Neural progenitor cell (in vitro differentiated cells): ENCODE data around the gene CRIM1. TPM values are rescaled to one million over a fixed set of nuclear protein-coding genes. Genes with fewer than 3 reads are reported as not detected.

Experiments
- DNase-seq: peaks from one replicate; pipeline ENCODE4 v3.0.0-alpha.2; 2016; ENCODE audit warnings: low spot score
- H2AFZ ChIP-seq: fragments of 200-600 bp; sonication (generic); replicated peaks from 2 replicates; pipeline ENCODE4 v1.6.1; 2016; ENCODE audit warnings: antibody characterized with exemption
- H3F3A ChIP-seq: fragments of 200-600 bp; sonication (generic); 2 replicates; pipeline ENCODE4 v1.6.1; 2016; ENCODE audit warnings: antibody characterized with exemption, low read depth
- H3K27ac ChIP-seq: fragments of 200-600 bp; sonication (generic); 2 replicates; pipeline ENCODE4 v1.5.1; 2016; ENCODE audit warnings: mild to moderate bottlenecking
- H3K27me3 ChIP-seq: fragments of 200-600 bp; sonication (generic); 2 replicates; pipeline ENCODE4 v1.6.1; 2016; ENCODE audit warnings: mild to moderate bottlenecking, moderate library complexity
- H3K36me3 ChIP-seq: fragments of 200-600 bp; sonication (generic); 2 replicates; pipeline ENCODE4 v1.5.1; 2016
- H3K4me1 ChIP-seq: fragments of 200-600 bp; sonication (generic); 2 replicates; pipeline ENCODE4 v1.6.1; 2016; ENCODE audit warnings: mixed run types
- H3K4me2 ChIP-seq: fragments of 200-600 bp; sonication (generic); 2 replicates; pipeline ENCODE4 v1.6.1; 2016
- H3K4me3 ChIP-seq: fragments of 200-600 bp; sonication (generic); 2 replicates; pipeline ENCODE4 v1.5.1; 2016
- H3K79me2 ChIP-seq: fragments of 200-600 bp; sonication (generic); 2 replicates; pipeline ENCODE4 v1.6.1; 2016; ENCODE audit warnings: low read depth
- H3K9ac ChIP-seq: fragments of 200-600 bp; sonication (generic); 2 replicates; pipeline ENCODE4 v1.6.1; 2016
- H3K9me3 ChIP-seq: fragments of 200-600 bp; sonication (generic); 2 replicates; pipeline ENCODE4 v1.5.1; 2016; ENCODE audit warnings: low read depth
- H4K20me1 ChIP-seq: fragments of 200-600 bp; sonication (generic); 2 replicates; pipeline ENCODE4 v1.6.1; 2016; ENCODE audit warnings: low read depth
- H3K27ac Mint-ChIP-seq: 3 replicates; pipeline ENCODE4 v1.8.0; 2021; ENCODE audit warnings: mixed read lengths
- H3K27me3 Mint-ChIP-seq: 2 replicates; pipeline ENCODE4 v1.8.0; 2022; ENCODE audit warnings: low read depth, mild to moderate bottlenecking, inconsistent platforms, moderate library complexity, mixed read lengths; ENCODE audit not compliant: insufficient read depth
- H3K36me3 Mint-ChIP-seq: 3 replicates; pipeline ENCODE4 v1.8.0; 2021; ENCODE audit warnings: mixed read lengths
- H3K4me1 Mint-ChIP-seq: 3 replicates; pipeline ENCODE4 v1.8.0; 2021; ENCODE audit warnings: mixed read lengths
- H3K4me3 Mint-ChIP-seq: 3 replicates; pipeline ENCODE4 v1.8.0; 2021; ENCODE audit warnings: mild to moderate bottlenecking, moderate library complexity, mixed read lengths
- H3K9me3 Mint-ChIP-seq: 3 replicates; pipeline ENCODE4 v1.8.0; 2020; ENCODE audit warnings: mixed read lengths
- EZH2 ChIP-seq: fragments of 200-600 bp; sonication (generic); IDR thresholded peaks from 2 replicates; pipeline ENCODE4 v1.6.1; 2017; ENCODE audit warnings: antibody characterized with exemption, mild to moderate bottlenecking, moderate library complexity
- EZH2phosphoT487 ChIP-seq: fragments of 200-600 bp; sonication (generic); IDR thresholded peaks from 2 replicates; pipeline ENCODE4 v1.6.1; 2017; ENCODE audit warnings: antibody characterized with exemption
- total RNA-seq: library from RNA; depleted of rRNA; stranded (reverse); fragments of >200 nt; gene quantifications from 2 replicates; pipeline ENCODE4 v1.2.3, GENCODE V29; 2015; ENCODE audit warnings: low replicate concordance
- TF ChIP-seq, protein P1 (sequence below): fragments of 200-600 bp; sonication (generic); IDR thresholded peaks from 2 replicates; pipeline ENCODE4 v1.5.1; 2017; ENCODE audit warnings: antibody characterized with exemption, mild to moderate bottlenecking

CRIM1 gene
- total RNA-seq, 1 donor from 2014 or later: 4.9 TPM

DNA sequence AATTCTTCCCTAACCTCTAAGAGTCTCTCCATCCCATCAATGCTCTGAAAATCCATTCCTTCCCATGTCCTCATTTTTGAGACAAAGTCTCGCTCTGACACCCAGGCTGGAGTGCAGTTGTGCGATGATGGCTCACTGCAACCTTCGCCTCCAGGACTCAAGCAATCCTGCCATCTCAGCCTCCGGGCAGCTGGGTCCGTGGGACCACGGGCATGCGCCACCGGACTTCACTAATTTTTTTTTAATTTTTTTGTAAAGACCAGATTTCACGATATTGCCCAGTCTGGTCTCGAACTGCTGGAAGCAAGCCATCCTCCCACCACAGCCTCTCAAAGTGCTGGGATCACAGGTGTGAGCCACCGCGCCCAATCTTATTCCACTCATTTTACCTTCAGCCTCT, 240.8 kb downstream of the CRIM1 start:
- DNase-seq: no peak
- Histone ChIP-seq H2AFZ (no peak overlapping the region), H4K20me1 (peaks cover 23% of the 10 kb centered on the region), H3K79me2 (peaks cover 46% of the 10 kb centered on the region), H3K4me3 (peak overlapping the region; percentile 96), H3K4me2 (peak overlapping the region; percentile 88), H3K9me3 (no peaks in the 10 kb centered on the region), H3K4me1 (peaks cover 11% of the 10 kb centered on the region), H3K27ac (no peak overlapping the region), H3K36me3 (no peaks in the 10 kb centered on the region), H3K27me3 (peaks cover 8% of the 10 kb centered on the region), H3F3A (peaks cover 16% of the 10 kb centered on the region), H3K9ac (no peak overlapping the region)
- TF ChIP-seq, protein P1, sequence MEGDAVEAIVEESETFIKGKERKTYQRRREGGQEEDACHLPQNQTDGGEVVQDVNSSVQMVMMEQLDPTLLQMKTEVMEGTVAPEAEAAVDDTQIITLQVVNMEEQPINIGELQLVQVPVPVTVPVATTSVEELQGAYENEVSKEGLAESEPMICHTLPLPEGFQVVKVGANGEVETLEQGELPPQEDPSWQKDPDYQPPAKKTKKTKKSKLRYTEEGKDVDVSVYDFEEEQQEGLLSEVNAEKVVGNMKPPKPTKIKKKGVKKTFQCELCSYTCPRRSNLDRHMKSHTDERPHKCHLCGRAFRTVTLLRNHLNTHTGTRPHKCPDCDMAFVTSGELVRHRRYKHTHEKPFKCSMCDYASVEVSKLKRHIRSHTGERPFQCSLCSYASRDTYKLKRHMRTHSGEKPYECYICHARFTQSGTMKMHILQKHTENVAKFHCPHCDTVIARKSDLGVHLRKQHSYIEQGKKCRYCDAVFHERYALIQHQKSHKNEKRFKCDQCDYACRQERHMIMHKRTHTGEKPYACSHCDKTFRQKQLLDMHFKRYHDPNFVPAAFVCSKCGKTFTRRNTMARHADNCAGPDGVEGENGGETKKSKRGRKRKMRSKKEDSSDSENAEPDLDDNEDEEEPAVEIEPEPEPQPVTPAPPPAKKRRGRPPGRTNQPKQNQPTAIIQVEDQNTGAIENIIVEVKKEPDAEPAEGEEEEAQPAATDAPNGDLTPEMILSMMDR: no peak
- TF ChIP-seq EZH2 (no peak), EZH2phosphoT487 (no peak)
- H3K4me1 Mint-ChIP-seq: peaks cover 19% of the 10 kb centered on the region
- H3K27ac Mint-ChIP-seq: no peak overlapping the region
- peaks cover 23% of the 10 kb centered on the region for H3K36me3 Mint-ChIP-seq
- H3K4me3 Mint-ChIP-seq: peak overlapping the region; percentile 95
- H3K27me3 Mint-ChIP-seq: no peaks in the 10 kb centered on the region
- H3K9me3 Mint-ChIP-seq: no peaks in the 10 kb centered on the region

DNA sequence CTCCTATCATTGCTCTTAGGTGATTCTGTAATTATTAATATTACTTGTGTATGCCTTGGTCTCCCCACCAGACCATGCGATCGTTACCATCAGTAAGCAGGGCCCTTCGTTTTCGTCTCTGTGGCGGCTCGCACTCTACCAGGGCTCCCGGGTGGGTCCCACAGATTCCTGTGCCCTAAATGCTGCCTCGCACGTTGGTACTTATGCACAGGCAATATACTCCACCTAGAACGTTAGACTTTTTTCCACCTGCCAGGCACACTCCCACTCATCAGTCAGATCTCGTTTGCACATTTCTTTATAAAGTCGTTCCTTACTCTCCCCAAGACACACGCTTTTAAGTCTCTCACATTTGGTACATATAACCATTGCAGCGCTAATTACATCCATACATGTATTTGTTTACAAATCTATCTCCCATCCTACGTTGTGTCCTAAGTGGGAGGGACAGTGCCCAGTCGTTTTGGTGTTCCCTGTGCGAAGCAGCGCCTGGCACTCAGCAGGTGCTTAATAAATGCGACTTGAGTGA, 241.5 kb downstream of the CRIM1 start:
- peak overlapping the region; percentile 99 for H3K27ac ChIP-seq
- H3K9me3 ChIP-seq: no peaks in the 10 kb centered on the region
- Mint-ChIP-seq H3K27ac (peak overlapping the region; percentile 48), H3K36me3 (peaks cover 23% of the 10 kb centered on the region), H3K4me3 (peak overlapping the region; percentile 95), H3K9me3 (no peaks in the 10 kb centered on the region), H3K27me3 (no peaks in the 10 kb centered on the region), H3K4me1 (peaks cover 19% of the 10 kb centered on the region)
- DNase-seq: peak; percentile 5
- H3K27me3 ChIP-seq: peaks cover 8% of the 10 kb centered on the region
- H3K79me2 ChIP-seq: peaks cover 44% of the 10 kb centered on the region
- H3K9ac ChIP-seq: peak overlapping the region; percentile 3
- H3K4me2 ChIP-seq: peak overlapping the region; percentile 88
- H3K4me3 ChIP-seq: peak overlapping the region; percentile 96
- no peaks in the 10 kb centered on the region for H3K36me3 ChIP-seq
- peaks cover 11% of the 10 kb centered on the region for H3K4me1 ChIP-seq
- peak overlapping the region; percentile 86 for H2AFZ ChIP-seq
- peaks cover 21% of the 10 kb centered on the region for H4K20me1 ChIP-seq
- H3F3A ChIP-seq: peaks cover 16% of the 10 kb centered on the region
- TF ChIP-seq EZH2phosphoT487 (no peak), EZH2 (no peak)
- TF ChIP-seq, protein P1: no peak

DNA sequence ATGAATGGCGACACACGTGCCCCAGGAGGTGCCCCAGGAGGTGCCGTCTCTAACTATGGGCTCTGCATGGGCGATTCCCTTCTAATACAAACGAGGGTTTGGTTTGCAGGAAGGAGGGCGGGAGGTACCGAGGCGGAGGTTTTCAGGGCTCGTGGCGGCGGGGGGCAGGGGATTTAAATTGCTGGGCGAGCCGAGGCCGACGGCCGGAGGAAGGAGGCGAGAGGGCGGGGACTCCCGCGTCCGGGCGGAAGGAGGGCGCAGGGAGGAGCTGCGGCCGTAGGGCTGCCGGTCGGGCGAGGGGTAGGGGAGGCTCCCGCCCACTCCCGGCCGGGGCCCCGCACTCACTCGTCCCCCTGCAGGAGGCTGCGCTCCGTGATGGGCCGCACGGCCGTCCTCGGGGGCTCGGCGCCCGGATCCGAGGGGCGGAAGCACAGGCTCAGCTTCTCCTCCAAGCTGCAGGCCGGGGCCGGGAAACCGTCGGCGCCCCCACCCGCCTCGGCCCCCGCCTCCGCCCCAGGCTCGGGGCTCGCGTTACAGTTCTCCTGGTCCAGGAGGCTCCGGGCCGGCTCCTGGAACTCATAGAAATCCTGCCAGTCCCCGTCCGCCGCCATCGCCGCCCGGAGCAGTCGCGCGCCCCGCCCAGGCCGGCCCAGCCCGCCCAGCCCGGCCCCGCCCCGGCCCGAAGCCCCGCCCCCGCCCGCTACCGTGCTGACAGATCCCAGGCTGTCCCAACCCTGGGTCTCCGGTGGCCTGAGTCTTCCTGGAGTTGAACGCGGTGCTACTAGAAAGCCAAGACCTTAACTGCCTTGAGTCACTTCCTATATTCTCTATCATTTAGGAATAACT, 242.2 kb downstream of the CRIM1 start, which contains the start of gene FEZ2:
FEZ2 (minus strand) TSS at position 637 of the 846 bp plus-strand sequence; CDS start at position 611, 26 bp downstream.
- Mint-ChIP-seq H3K4me1 (peaks cover 19% of the 10 kb centered on the region), H3K4me3 (peak within 1 kb of the TSS; percentile 95), H3K27me3 (no peaks in the 10 kb centered on the region), H3K36me3 (peaks cover 23% of the 10 kb centered on the region), H3K9me3 (no peaks in the 10 kb centered on the region), H3K27ac (peak within 1 kb of the TSS; percentile 48)
- H3K9me3 ChIP-seq: no peaks in the 10 kb centered on the region
- peak within 1 kb of the TSS; percentile 99 for H3K27ac ChIP-seq
- H3K79me2 ChIP-seq: peaks cover 41% of the 10 kb centered on the region
- H3F3A ChIP-seq: peaks cover 16% of the 10 kb centered on the region
- H3K4me2 ChIP-seq: peak within 1 kb of the TSS; percentile 88
- peaks cover 21% of the 10 kb centered on the region for H4K20me1 ChIP-seq
- TF ChIP-seq EZH2phosphoT487: no peak
- TF ChIP-seq, protein P1: no peak
- no peak for TF ChIP-seq EZH2
- H3K27me3 ChIP-seq: peaks cover 8% of the 10 kb centered on the region
- peak; percentile 97 for DNase-seq
- H3K4me3 ChIP-seq: peak within 1 kb of the TSS; percentile 96
- peak within 1 kb of the TSS; percentile 86 for H2AFZ ChIP-seq
- peaks cover 11% of the 10 kb centered on the region for H3K4me1 ChIP-seq
- peak within 1 kb of the TSS; percentile 97 for H3K9ac ChIP-seq
- no peaks in the 10 kb centered on the region for H3K36me3 ChIP-seq

Other genes starting within 250 kb of the CRIM1 start
- gene FEZ2, start 242.4 kb downstream of the CRIM1 start, total RNA-seq: 51.9 and 70.7 TPM in 2 replicates